ENCODE results near the gene LYZL1.

GRCh38 chr10:29250066-29250465, 38.8 kb upstream of the LYZL1 start:
- no peak for TF ChIP-seq CTCF (conservative IDR thresholded peaks at IDR 0.05)
- no peak for TF ChIP-seq EZH2 (IDR thresholded peaks at IDR 0.05; ENCODE audit: low read depth)
